SK-N-MC (cell line): Measurements from ENCODE around the gene PFKP.

Experiments
- EZH2 ChIP-seq: fragments of 200-600 bp; sonication (generic); IDR thresholded peaks from one replicate; pipeline ENCODE4 v1.6.1; 2017; ENCODE audit warnings: antibody characterized with exemption
- FOXP2 ChIP-seq: optimal IDR thresholded peaks from 2 replicates; pipeline ENCODE3; 2011; ENCODE audit warnings: mild to moderate bottlenecking, moderate library complexity; ENCODE audit not compliant: insufficient read depth; ENCODE audit errors: extremely low read length, control extremely low read depth
- POLR2AphosphoS5 ChIP-seq: IDR thresholded peaks from 2 replicates; pipeline ENCODE4 v1.6.1; 2012; ENCODE audit warnings: mild to moderate bottlenecking, low read depth, low read length, borderline replicate concordance

- TF ChIP-seq EZH2 (no peak), POLR2AphosphoS5 (no peak), FOXP2 (no peak)
Observed at GRCh38 chr10:3140280-3140679, 72.9 kb downstream of the PFKP start.
